ENCODE data around the gene MNAT1.
A peak's percentile ranks its signal among the peaks of the same experiment; 100 is the strongest.

DNA sequence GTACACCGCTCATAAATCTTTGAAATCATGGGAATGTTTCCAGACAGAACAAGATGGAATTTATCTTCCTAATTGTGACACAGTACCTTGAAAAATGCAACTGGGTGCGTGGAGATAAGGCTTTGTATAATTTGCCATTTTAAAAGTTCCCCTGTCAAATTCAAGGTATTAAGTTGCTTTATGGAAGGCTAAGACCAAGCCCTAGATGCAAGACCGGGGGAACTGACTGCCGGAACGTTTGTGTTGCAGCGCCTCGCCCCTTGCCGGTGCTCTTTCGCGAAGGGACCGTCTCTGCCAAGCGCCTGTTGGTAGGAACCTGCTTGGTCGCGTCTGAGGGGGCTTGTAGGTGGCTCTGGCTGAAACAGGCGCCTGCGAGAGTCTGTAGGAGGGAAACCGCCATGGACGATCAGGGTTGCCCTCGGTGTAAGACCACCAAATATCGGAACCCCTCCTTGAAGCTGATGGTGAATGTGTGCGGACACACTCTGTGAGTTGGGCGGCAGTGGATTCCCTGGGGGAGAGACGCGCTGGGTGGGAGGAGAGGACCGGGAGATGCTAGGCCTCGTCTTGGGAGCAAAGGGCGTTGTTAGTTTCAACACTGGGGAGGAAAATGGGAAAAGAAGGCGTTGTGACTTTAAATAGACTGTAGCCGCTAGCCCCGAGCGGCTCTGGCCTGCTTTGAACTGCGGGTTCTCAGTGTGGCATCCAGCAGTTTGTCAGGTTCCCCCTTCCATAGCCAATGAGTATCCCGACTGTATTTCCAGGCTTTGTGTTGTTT is at the start of gene MNAT1:
- TF ChIP-seq POLR2A (IDR thresholded peaks at IDR 0.05; ENCODE audit: low read length) = peak; percentile 87
- TF ChIP-seq GATA1 (IDR thresholded peaks at IDR 0.05; ENCODE audit: low read depth, low read length) = no peak
